Measurements from ENCODE around the gene KRTAP5-8.
"Not testable (repeated sequence)": the region's sequence is repeated elsewhere in the genome, so short reads cannot be mapped to it uniquely, and the experiment has no call there.

Gene KRTAP5-8

DNA sequence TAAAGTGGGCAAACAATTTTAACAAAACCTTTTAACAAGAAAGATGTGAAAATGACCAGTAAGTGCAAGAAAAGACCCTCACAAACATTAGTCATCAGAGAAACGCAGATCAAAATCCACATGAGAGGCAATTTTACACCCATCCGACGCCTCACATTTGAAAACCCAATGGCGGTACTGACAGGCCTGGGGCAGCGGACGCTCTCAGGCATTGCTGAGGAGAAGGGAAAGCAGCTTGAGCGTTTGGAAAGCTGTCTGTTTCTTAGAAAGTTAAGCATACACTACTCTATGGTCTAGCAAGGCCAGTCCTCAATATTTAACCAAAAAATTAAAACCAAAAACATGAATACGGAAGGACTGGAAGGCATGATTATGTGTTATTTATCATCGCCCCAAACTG, 2.0 kb upstream of the KRTAP5-8 start:
- H3K27ac ChIP-seq (ENCODE audit: low read length): no peak overlapping the region
- peaks cover 11% of the 10 kb centered on the region; the same call in 1 of the 2 replicates for H3K4me1 ChIP-seq (ENCODE audit: low read length)
- H3K36me3 ChIP-seq (replicated peaks; ENCODE audit: low read depth, low read length): peaks cover 3% of the 10 kb centered on the region
- TF ChIP-seq EZH2phosphoT487 (IDR thresholded peaks at IDR 0.05; ENCODE audit: low read depth): no peak
- TF ChIP-seq, protein P1, sequence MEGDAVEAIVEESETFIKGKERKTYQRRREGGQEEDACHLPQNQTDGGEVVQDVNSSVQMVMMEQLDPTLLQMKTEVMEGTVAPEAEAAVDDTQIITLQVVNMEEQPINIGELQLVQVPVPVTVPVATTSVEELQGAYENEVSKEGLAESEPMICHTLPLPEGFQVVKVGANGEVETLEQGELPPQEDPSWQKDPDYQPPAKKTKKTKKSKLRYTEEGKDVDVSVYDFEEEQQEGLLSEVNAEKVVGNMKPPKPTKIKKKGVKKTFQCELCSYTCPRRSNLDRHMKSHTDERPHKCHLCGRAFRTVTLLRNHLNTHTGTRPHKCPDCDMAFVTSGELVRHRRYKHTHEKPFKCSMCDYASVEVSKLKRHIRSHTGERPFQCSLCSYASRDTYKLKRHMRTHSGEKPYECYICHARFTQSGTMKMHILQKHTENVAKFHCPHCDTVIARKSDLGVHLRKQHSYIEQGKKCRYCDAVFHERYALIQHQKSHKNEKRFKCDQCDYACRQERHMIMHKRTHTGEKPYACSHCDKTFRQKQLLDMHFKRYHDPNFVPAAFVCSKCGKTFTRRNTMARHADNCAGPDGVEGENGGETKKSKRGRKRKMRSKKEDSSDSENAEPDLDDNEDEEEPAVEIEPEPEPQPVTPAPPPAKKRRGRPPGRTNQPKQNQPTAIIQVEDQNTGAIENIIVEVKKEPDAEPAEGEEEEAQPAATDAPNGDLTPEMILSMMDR (IDR thresholded peaks at IDR 0.05; ENCODE audit: low read depth, low read length): no peak
- no peaks in the 10 kb centered on the region for H3K79me2 ChIP-seq (ENCODE audit: low read length)
- H3K27me3 ChIP-seq (ENCODE audit: low read depth, low read length): no peaks in the 10 kb centered on the region
- no peak overlapping the region for H3K9ac ChIP-seq (ENCODE audit: low read length)
- H3K4me2 ChIP-seq (ENCODE audit: low read length): no peak overlapping the region
- no peaks in the 10 kb centered on the region; the same call in 1 of the 2 replicates for H3K9me3 ChIP-seq (ENCODE audit: insufficient read depth, low read length)
- H2AFZ ChIP-seq (ENCODE audit: low read depth, low read length): no peak overlapping the region
- no peaks in the 10 kb centered on the region for H4K20me1 ChIP-seq (ENCODE audit: insufficient read depth, low read length)
- H3K4me3 ChIP-seq (ENCODE audit: low read length): no peak overlapping the region

DNA sequence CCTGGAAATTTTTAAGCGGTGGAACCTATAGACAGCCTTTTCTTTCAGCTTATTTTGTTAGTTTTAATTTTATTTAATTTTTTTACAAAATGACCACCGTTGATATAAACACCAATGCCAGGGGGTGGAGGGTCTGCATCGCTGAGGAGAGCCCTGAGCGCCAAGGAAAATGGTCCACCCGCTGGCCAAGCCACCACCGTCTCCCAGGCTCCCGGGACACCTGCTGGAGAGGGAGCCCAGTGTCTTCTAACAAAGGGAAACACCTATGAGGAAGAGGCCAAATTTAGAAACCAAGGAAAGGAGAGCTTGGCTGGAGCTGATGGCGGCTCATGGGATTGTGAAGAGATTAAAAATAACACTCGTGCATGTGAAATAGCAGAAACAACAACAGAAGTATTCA, 288 bp upstream of the KRTAP5-8 start:
- Histone ChIP-seq H3K36me3 (replicated peaks; ENCODE audit: low read depth, low read length) (peaks cover 3% of the 10 kb centered on the region), H3K4me1 (ENCODE audit: low read length) (peaks cover 11% of the 10 kb centered on the region; the same call in 1 of the 2 replicates), H3K9me3 (ENCODE audit: insufficient read depth, low read length) (peaks cover 6% of the 10 kb centered on the region; the same call in 1 of the 2 replicates)

DNA sequence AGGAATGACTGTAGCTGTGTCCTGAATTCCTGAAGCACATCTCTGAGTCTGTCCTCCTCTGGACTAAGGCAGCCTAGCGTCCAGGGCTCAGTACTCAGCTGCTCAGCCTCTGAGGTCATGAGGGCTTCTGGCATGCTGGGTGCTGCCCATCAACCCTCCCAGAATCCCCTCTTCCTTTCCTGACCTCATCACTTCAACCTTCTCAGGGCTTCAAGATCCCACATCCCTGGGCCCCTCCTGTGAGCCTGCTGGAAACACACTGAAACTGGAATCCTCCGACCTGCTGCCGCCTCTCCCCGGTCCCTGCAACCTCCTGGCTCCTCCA, 803 bp downstream of the KRTAP5-8 start:
- Histone ChIP-seq H2AFZ (ENCODE audit: low read depth, low read length) (no peak overlapping the region), H3K79me2 (ENCODE audit: low read length) (no peaks in the 10 kb centered on the region), H3K4me1 (ENCODE audit: low read length) (peaks cover 20% of the 10 kb centered on the region), H3K36me3 (replicated peaks; ENCODE audit: low read depth, low read length) (peaks cover 3% of the 10 kb centered on the region), H3K27me3 (ENCODE audit: low read depth, low read length) (no peaks in the 10 kb centered on the region), H3K4me2 (ENCODE audit: low read length) (no peak overlapping the region), H3K27ac (ENCODE audit: low read length) (no peak overlapping the region), H3K9ac (ENCODE audit: low read length) (no peak overlapping the region), H3K4me3 (ENCODE audit: low read length) (no peak overlapping the region), H3K9me3 (ENCODE audit: insufficient read depth, low read length) (peaks cover 9% of the 10 kb centered on the region; the same call in 1 of the 2 replicates), H4K20me1 (ENCODE audit: insufficient read depth, low read length) (no peaks in the 10 kb centered on the region)
- TF ChIP-seq, protein P1 (IDR thresholded peaks at IDR 0.05; ENCODE audit: low read depth, low read length): no peak
- TF ChIP-seq EZH2phosphoT487 (IDR thresholded peaks at IDR 0.05; ENCODE audit: low read depth): no peak

More for the DNA sequence above, 288 bp upstream of the KRTAP5-8 start:
- Histone ChIP-seq H2AFZ (ENCODE audit: low read depth, low read length) (no peak overlapping the region), H3K27ac (ENCODE audit: low read length) (no peak overlapping the region), H3K79me2 (ENCODE audit: low read length) (no peaks in the 10 kb centered on the region), H3K4me2 (ENCODE audit: low read length) (no peak overlapping the region), H3K27me3 (ENCODE audit: low read depth, low read length) (no peaks in the 10 kb centered on the region), H3K9ac (ENCODE audit: low read length) (no peak overlapping the region), H4K20me1 (ENCODE audit: insufficient read depth, low read length) (no peaks in the 10 kb centered on the region), H3K4me3 (ENCODE audit: low read length) (no peak overlapping the region)
- TF ChIP-seq EZH2phosphoT487 (IDR thresholded peaks at IDR 0.05; ENCODE audit: low read depth): no peak
- TF ChIP-seq, protein P1 (IDR thresholded peaks at IDR 0.05; ENCODE audit: low read depth, low read length): no peak

DNA sequence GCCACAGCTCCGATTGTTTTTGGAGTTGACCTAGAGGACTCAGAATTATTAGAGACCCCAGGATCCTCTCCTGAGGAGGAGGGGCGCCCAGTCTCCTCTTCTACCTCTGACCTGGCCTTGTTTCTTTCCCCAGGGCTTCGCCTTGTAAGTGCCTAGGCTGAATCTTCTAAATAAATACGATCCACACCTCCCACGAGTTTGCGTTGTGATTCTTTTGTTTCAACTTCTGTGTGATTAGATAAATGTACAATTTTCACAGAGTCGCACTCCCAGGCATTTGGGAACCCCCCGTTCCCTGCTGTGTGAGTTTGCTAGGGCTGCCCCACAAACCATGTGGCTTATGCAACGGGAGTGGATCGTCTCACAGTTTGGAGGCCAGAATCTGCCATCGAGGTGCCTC, 1.2 kb downstream of the KRTAP5-8 start:
- Histone ChIP-seq H3K4me1 (ENCODE audit: low read length) (peaks cover 23% of the 10 kb centered on the region), H3K4me2 (ENCODE audit: low read length) (no peak overlapping the region)

DNA sequence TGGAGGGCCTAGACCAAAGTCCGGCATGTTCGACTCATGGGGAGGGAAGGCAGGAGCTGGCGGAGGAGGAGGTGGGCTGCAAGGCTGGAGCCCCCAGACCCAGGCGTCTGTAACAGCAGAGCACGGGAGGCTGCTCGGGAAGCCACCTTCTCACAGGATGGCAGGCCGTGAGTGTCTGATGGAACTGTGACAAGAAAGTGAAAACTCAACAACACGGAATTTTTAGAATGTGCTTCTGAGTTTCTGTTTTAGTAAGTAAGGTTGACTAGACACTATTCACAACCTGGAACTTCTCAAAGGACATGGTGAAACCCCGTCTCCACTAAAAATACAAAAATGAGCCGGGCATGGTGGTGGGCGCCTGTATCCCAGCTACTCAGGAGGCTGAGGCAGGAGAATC, 2.1 kb downstream of the KRTAP5-8 start:
- not testable (repeated sequence) for H3K9ac ChIP-seq (ENCODE audit: low read length); H4K20me1 ChIP-seq (ENCODE audit: insufficient read depth, low read length); H3K4me3 ChIP-seq (ENCODE audit: low read length); H3K4me2 ChIP-seq (ENCODE audit: low read length); H3K79me2 ChIP-seq (ENCODE audit: low read length); H3K27ac ChIP-seq (ENCODE audit: low read length); H3K9me3 ChIP-seq (ENCODE audit: insufficient read depth, low read length); H2AFZ ChIP-seq (ENCODE audit: low read depth, low read length); H3K27me3 ChIP-seq (ENCODE audit: low read depth, low read length); H3K36me3 ChIP-seq (replicated peaks; ENCODE audit: low read depth, low read length)
- peaks cover 28% of the 10 kb centered on the region for H3K4me1 ChIP-seq (ENCODE audit: low read length)

More for the DNA sequence above, 1.2 kb downstream of the KRTAP5-8 start:
- TF ChIP-seq, protein P1 (IDR thresholded peaks at IDR 0.05; ENCODE audit: low read depth, low read length): no peak
- TF ChIP-seq EZH2phosphoT487 (IDR thresholded peaks at IDR 0.05; ENCODE audit: low read depth): no peak
- Histone ChIP-seq H3K79me2 (ENCODE audit: low read length) (no peaks in the 10 kb centered on the region), H3K27ac (ENCODE audit: low read length) (no peak overlapping the region), H3K9me3 (ENCODE audit: insufficient read depth, low read length) (peaks cover 9% of the 10 kb centered on the region; the same call in 1 of the 2 replicates), H3K9ac (ENCODE audit: low read length) (no peak overlapping the region), H3K4me3 (ENCODE audit: low read length) (no peak overlapping the region), H3K27me3 (ENCODE audit: low read depth, low read length) (no peaks in the 10 kb centered on the region), H2AFZ (ENCODE audit: low read depth, low read length) (no peak overlapping the region), H3K36me3 (replicated peaks; ENCODE audit: low read depth, low read length) (peaks cover 3% of the 10 kb centered on the region), H4K20me1 (ENCODE audit: insufficient read depth, low read length) (no peaks in the 10 kb centered on the region)

DNA sequence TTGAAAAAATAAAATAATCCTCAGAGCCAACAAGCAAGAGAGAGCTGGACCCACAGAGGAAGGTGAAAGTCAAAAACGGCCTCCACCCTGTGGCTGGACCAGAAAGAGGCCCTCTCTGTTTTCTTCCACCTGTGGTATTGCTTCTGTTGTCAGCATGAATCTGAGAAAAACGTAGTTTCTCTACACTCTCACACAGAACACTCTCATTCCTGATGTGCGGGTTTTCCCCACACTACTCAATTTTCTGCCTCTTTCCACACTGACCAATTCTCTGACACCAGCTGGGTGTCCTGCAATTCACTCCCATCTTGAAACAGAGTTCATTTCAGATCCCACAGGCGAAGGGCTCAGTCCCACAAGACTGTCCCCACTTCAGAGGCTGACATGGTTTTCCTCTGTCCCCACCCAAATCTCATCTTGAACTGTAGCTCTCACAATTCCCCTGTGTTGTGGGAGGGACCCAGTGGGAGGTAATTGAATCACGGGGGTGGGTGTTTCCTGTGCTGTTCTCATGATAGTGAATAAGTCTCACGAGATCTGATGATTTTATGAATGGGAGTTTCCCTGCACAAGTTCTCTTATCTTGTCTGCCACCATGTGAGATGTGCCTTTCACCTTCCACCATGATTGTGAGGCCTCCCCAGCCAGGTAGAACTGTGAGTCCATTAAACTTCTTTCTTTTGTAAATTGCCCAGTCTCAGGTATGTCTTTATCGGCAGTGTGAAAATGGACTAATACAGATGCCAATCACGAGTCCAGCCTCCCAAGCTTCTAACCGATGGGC, 2.9 kb downstream of the KRTAP5-8 start:
- H3K27me3 ChIP-seq (ENCODE audit: low read depth, low read length); H3K4me2 ChIP-seq (ENCODE audit: low read length): not testable (repeated sequence)

More for the DNA sequence above, 2.9 kb downstream of the KRTAP5-8 start:
- H3K79me2 ChIP-seq (ENCODE audit: low read length); H3K9me3 ChIP-seq (ENCODE audit: insufficient read depth, low read length); H4K20me1 ChIP-seq (ENCODE audit: insufficient read depth, low read length); H2AFZ ChIP-seq (ENCODE audit: low read depth, low read length); H3K9ac ChIP-seq (ENCODE audit: low read length); H3K36me3 ChIP-seq (replicated peaks; ENCODE audit: low read depth, low read length); H3K27ac ChIP-seq (ENCODE audit: low read length); H3K4me3 ChIP-seq (ENCODE audit: low read length): not testable (repeated sequence)
- peaks cover 28% of the 10 kb centered on the region for H3K4me1 ChIP-seq (ENCODE audit: low read length)

Measured in OCI-LY3 (cell line).